Subcutaneous adipose tissue (tissue), 4 donors: ENCODE measurements around the gene CYLD. TPM values are rescaled to one million over a fixed set of nuclear protein-coding genes. Genes with fewer than 3 reads are reported as not detected.

Experiments
- total RNA-seq, 4 donors: library from RNA; depleted of rRNA; stranded (reverse); fragments of >200 nt; gene quantifications; one replicate each; pipeline ENCODE4 v1.1.0, GENCODE V29; 2016
- TF ChIP-seq, protein P1 (sequence below): fragments of 450-650 bp; IDR thresholded peaks from one replicate; pipeline ENCODE4 v1.5.1; 2016; ENCODE audit warnings: low read depth, mild to moderate bottlenecking, control low read depth, antibody characterized with exemption, moderate library complexity

Gene CYLD
- total RNA-seq, 4 donors from 2014 or later: 35.8 to 40.1 (median 37.2) TPM

DNA sequence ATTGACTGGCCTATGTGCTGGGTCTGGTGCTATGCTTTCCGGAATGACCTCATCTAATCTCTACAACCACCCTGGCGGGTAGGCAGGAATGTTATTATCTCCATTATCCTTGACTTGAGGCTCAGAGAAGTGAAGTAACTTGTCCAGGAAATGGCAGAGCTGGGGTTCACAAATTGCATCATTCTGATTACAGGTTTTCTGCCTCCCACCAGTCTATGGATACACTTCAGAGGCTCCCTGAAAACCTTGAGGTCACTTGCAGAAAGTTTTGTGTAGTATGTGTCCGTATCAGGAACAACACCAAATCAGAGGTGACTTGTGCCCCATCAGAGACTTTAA lies 29.4 kb upstream of the CYLD start:
- TF ChIP-seq, protein P1, sequence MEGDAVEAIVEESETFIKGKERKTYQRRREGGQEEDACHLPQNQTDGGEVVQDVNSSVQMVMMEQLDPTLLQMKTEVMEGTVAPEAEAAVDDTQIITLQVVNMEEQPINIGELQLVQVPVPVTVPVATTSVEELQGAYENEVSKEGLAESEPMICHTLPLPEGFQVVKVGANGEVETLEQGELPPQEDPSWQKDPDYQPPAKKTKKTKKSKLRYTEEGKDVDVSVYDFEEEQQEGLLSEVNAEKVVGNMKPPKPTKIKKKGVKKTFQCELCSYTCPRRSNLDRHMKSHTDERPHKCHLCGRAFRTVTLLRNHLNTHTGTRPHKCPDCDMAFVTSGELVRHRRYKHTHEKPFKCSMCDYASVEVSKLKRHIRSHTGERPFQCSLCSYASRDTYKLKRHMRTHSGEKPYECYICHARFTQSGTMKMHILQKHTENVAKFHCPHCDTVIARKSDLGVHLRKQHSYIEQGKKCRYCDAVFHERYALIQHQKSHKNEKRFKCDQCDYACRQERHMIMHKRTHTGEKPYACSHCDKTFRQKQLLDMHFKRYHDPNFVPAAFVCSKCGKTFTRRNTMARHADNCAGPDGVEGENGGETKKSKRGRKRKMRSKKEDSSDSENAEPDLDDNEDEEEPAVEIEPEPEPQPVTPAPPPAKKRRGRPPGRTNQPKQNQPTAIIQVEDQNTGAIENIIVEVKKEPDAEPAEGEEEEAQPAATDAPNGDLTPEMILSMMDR: no peak

DNA sequence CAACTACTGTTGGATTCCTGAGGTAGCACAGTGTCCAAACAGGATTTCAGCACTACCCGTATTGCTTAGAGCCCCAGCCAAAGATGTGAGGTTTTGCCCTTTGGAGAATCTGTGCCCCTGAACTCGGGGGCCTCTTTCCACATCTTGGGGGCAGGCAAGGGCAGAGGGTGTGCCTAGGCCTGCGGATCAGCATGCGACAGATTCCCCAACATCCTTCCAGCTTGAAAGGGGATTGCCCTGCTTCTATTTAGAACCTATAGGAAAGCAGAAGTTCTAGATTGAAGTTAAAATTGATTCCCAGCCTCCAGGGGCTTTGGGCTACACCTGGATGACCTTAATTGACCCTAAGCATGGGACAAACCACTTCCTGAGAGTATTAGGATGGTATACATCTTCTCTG lies 28.9 kb upstream of the CYLD start:
- TF ChIP-seq, protein P1: no peak

DNA sequence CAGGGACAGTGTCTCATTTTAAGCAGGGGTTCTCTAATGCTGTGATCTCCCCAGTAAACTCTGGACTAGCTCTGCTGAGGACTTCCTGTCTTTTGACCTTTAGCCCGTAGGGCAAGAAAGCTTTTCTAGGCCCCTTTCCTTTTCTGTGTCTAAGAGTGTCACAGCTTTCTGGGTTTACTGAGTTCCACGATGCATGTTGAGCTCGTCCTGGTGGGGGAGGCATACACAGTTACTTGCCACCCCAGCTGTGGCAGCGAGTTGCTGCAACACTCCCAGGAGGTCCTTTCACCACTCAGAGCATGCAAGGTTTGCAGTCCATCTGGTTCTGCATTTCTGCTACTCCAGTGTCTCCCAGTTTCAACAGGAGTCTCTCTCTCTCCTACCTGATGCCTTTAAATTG lies 24.8 kb upstream of the CYLD start:
- TF ChIP-seq, protein P1: no peak

DNA sequence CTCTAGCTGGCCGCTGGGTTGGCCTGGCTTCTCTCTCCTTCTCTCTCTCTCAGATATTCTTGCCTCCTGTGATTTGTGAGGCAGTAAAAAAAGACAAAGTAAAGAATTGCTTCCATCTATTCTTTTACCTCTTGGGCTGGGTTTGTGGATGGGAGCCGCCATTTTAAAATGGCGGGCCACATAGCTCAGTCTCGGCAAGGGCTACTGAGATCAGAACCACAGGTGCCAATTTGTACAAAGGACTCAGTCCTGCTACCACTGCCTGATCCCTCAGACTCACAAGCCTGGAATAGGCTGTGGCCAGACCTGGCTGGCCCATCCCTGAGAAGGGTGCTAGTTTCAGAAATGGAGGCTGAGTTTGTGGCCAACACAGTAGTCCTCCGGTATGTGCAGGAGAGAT lies 24.4 kb upstream of the CYLD start:
- TF ChIP-seq, protein P1: no peak

DNA sequence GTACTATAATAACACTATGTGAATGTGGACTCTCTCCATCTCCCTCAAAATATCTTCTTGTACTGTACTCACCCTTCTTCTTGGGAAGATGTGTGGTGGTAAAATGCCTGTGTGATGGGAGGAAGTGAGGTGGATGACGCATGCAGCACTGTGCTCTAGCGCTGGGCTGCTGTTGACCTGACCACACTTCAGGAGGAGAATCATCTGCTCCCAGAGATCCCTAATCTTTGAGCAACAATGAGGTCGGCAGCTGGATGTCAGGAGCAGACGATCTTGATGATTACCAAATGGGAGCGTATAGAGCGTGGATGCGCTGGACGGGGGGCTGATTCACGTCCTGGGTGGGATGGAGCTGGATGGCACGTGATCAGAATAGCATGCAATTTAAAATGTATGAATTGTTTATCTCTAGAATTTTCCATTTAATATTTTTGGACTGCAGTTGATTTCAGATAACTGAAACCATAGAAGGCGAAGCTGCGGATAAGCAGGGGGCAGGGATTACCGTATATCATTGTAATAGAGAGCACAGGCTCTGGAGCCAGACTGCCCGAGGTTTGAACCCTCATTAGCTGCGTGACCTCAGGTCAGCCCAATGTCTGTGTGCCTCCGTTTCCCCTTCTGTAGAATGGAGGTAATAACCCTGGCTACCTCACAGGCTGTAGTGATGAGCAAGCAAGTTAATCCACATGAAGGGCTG lies 23.7 kb upstream of the CYLD start:
- TF ChIP-seq, protein P1: no peak

DNA sequence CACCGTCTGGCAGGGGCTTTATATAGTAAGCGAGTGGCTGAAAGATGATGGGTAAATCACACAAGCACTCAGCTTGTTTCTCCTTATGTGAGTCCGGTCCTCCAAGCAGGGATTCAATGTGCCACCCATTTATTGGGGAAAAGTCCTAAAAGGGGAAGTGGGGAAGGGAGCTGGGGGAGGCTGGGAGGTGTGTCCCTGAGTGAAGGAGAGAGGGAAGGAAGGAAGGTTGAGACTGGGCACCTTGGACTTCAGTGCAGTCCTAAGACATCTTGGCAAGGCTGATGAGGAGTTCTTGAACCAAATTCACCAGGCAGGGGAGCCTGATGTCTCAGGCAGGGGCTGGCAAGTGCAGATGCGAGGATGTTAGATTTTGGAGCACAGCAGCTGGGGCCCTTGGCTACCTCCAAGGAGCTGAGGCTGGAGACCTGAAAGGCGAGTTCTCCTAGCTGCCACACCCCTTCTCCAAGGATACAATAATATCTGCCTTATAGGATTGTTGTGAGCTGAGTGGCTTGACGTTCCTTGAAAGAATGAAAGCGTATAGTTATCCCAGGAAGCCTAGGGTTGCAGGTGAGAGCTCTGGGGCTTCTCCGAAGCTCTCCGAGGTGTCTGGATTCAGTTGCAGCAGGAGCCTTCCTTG lies 23.0 kb upstream of the CYLD start:
- TF ChIP-seq, protein P1: no peak

DNA sequence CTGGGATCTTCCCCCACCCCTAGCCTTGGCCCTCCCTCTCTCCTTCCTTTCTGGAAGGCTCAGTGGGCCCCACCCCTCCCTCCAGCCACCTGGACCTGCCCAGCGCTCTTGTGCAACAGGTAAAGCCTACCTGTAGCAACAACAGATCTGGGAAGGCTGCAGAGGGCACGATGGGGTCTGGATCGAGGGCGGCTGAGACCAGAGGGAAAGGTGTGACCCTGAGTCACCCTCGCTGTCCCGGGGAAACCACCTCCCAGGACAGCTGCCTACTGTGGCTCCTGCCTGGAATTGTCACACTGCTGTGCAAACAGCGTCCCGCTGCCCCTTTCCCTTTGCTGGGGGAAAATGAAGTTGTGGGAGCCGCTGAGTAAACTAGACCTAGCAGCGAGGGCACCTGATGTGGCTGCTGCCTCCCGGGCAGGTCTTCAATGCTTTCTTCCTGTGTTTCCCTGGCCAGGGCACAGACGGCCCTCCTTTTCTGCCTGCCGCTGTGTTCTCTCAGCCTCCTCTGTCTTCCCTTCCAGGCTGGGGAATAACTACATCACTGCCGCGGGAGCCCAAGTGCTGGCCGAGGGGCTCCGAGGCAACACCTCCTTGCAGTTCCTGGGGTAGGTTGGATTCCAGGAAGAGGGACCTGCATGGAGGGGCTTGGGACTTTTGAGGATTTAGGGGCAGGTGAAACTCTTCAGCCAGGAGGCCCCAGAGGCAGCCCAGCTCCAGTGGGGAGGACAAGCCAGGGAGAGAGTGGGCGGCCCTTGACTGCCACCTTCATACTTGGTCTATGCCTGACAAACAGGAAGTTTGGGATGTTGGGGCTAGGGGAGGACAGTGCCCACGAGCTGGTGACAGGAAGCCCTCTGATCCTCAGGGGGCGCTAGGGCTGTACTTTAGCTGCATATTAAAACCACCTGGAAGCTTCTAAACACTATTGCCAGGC lies 22.2 kb upstream of the CYLD start:
- TF ChIP-seq, protein P1: no peak
